GM04503 (cell line): ENCODE measurements around the gene AURKB.
"Not testable (repeated sequence)": the region's sequence is repeated elsewhere in the genome, so short reads cannot be mapped to it uniquely, and the experiment has no call there.

Source experiments
- DNase-seq: peaks from one replicate; pipeline ENCODE4 v3.0.0-alpha.2; 2012; ENCODE audit warnings: low read depth

AURKB gene

GRCh38 chr17:8224891-8225812 is 14.8 kb upstream of the AURKB start:
- DNase-seq: no peak

GRCh38 chr17:8223356-8224126 is 13.2 kb upstream of the AURKB start:
- no peak for DNase-seq

GRCh38 chr17:8222630-8223355 is 12.4 kb upstream of the AURKB start:
- peak; percentile 75 for DNase-seq

- no peak for DNase-seq
These were observed 11.9 kb upstream of the AURKB start for GRCh38 chr17:8222380-8222629.

- peak; percentile 75 for DNase-seq
These were observed 11.4 kb upstream of the AURKB start for GRCh38 chr17:8221663-8222379.

- peak; percentile 86 for DNase-seq
These were observed 10.6 kb upstream of the AURKB start for GRCh38 chr17:8220783-8221662.

- DNase-seq: not testable (repeated sequence)
These were observed 3.6 kb upstream of the AURKB start for GRCh38 chr17:8214000-8214399.

- DNase-seq: no peak
These were observed 2.2 kb upstream of the AURKB start for GRCh38 chr17:8212312-8213180.

- DNase-seq: no peak
These were observed 535 bp upstream of the AURKB start for GRCh38 chr17:8210761-8211458.

- no peak for DNase-seq
These were observed 3.8 kb downstream of the AURKB start for GRCh38 chr17:8206536-8206935.

- DNase-seq: no peak
These were observed 5.4 kb downstream of the AURKB start for GRCh38 chr17:8204761-8205555.

GRCh38 chr17:8192070-8192815 is 18.1 kb downstream of the AURKB start:
- no peak for DNase-seq

GRCh38 chr17:8190506-8190905 is 19.9 kb downstream of the AURKB start:
- no peak for DNase-seq

- DNase-seq: peak; percentile 93
These were observed 20.5 kb downstream of the AURKB start, which contains the start of gene BORCS6 for GRCh38 chr17:8189711-8190477. Gene BORCS6 (minus strand): TSS chr17:8190180. CDS start chr17:8190140, 40 bp downstream.

- no peak for DNase-seq
These were observed 21.2 kb downstream of the AURKB start for GRCh38 chr17:8189041-8189710.

- no peak for DNase-seq
These were observed 22.0 kb downstream of the AURKB start for GRCh38 chr17:8188263-8188839.
